ENCODE results near the gene PPARA.

- TF ChIP-seq EZH2 (IDR thresholded peaks at IDR 0.05; ENCODE audit: borderline replicate concordance, insufficient read depth, low read depth, low read length, poor library complexity, severe bottlenecking) (no peak), CTCF (IDR thresholded peaks at IDR 0.05) (no peak)
These were observed 30.2 kb downstream of the PPARA start for GRCh38 chr22:46180370-46181137.

Data from B cell (primary cell).